Adrenal gland (tissue), 12 donors: Measurements from ENCODE around the gene MVB12B. TPM values are rescaled to one million over a fixed set of nuclear protein-coding genes. Genes with fewer than 3 reads are reported as not detected.

Experiments
- DNase-seq, 7 donors: peaks; one replicate each; pipeline ENCODE4 v3.0.0-alpha.2; 2019 to 2020
- H3K27ac ChIP-seq, 5 donors: fragments of 200-600 bp; sonication (generic) in 4 of 5; 1 replicate in 3 of 5; 2 replicates in 2 of 5; pipeline versions ENCODE4 v1.5.1 to v1.8.0; 2016 to 2020; ENCODE audit warnings: mild to moderate bottlenecking in 1 of 5
- H3K27me3 ChIP-seq: fragments of 200-600 bp; 2 replicates; pipeline ENCODE4 v1.8.0; 2021
- H3K36me3 ChIP-seq, 2 donors: fragments of 200-600 bp; replicated peaks in 1 of 2; 1 replicate in 1 of 2; 2 replicates in 1 of 2; pipeline versions ENCODE4 v1.5.1 to v1.8.0; 2018 to 2022
- H3K4me1 ChIP-seq, 2 donors: fragments of 200-600 bp; replicated peaks in 1 of 2; 1 replicate in 1 of 2; 2 replicates in 1 of 2; pipeline versions ENCODE4 v1.5.1 to v1.8.0; 2018 to 2021
- H3K4me3 ChIP-seq, 4 donors: fragments of 200-600 bp; sonication (generic) in 3 of 4; one replicate each; pipeline ENCODE4 v1.5.1; 2016 to 2018
- H3K9me3 ChIP-seq, 3 donors: fragments of 200-600 bp; sonication (generic) in 1 of 3; replicated peaks in 1 of 3; 1 replicate in 2 of 3; 2 replicates in 1 of 3; pipeline versions ENCODE4 v1.5.1 to v1.8.0; 2016 to 2021
- POLR2A ChIP-seq, 2 donors: fragments of 450-650 bp; IDR thresholded peaks; one replicate each; pipeline ENCODE4 v1.6.1; 2017; ENCODE audit warnings: antibody characterized with exemption in 2 of 2, mild to moderate bottlenecking in 2 of 2, moderate library complexity in 1 of 2
- WGBS, 4 donors: extraction: QIAGEN DNeasy Blood & Tissue Kit in 2 of 4; methylation state at CpG; one replicate each; pipeline versions ENCODE4 v1.1.5 to v1.1.7; 2013 to 2017; 5-methylcytosine and 5-hydroxymethylcytosine counted together
- intact Hi-C, 2 donors: fragments of 100-400 bp; cut with DNase I; formaldehyde crosslinking; loops; one replicate each; pipeline versions ENCODE4 v1.14.1 to v1.15.0; 2022 to 2023
- polyA plus RNA-seq, 3 donors: library from polyadenylated mRNA; stranded (reverse); fragments of 200-250 nt in 2 of 3; fragments of 350-450 nt in 1 of 3; fragmentation: Illumina TruSeq in 1 of 3; extraction: RNeasy Lipid Tissue Mini Kit (QIAGEN cat#74804) in 1 of 3; gene quantifications; one replicate each; pipeline ENCODE4 v1.2.3, GENCODE V29; 2013 to 2014
- total RNA-seq, 9 donors: library from RNA; depleted of rRNA in 4 of 9; stranded (reverse); fragments of >200 nt in 4 of 9; fragments of 120-200 nt in 1 of 9; fragmentation: NEBNext Ultra II Directional in 1 of 9; extraction: Animal tissue kit (Norgen Biotek cat#: 25700) in 1 of 9; gene quantifications; one replicate each; pipeline versions ENCODE4 v1.1.0 to v1.2.4, GENCODE V29; 2013 to 2023
- TF ChIP-seq, protein P1 (sequence below), 6 experiments: fragments of 450-650 bp in 4 of 6; fragments of 200-600 bp in 2 of 6; sonication (generic) in 1 of 6; IDR thresholded peaks; 1 replicate in 5 of 6; 2 replicates in 1 of 6; pipeline versions ENCODE4 v1.5.1 to v1.8.0; 2016 to 2021; ENCODE audit warnings: antibody characterized with exemption in 6 of 6, mild to moderate bottlenecking in 2 of 6, moderate library complexity in 1 of 6
- donor health status: healthy with polysubstance abuse.
- donor health status: Bipolar disorder and iron deficiency.
- donor health status: DM: yes; HTN: yes; CAD: no.
- donor health status: DM: no; HTN: no; CAD: no.
- donor health status: DM: no; HTN: no; CAD: no.
- donor health status: DM: yes; HTN: yes; CAD: no.

The MVB12B gene
- total and polyA plus RNA-seq, 12 donors: 3.7 to 20.5 (median 12.8) TPM

DNA sequence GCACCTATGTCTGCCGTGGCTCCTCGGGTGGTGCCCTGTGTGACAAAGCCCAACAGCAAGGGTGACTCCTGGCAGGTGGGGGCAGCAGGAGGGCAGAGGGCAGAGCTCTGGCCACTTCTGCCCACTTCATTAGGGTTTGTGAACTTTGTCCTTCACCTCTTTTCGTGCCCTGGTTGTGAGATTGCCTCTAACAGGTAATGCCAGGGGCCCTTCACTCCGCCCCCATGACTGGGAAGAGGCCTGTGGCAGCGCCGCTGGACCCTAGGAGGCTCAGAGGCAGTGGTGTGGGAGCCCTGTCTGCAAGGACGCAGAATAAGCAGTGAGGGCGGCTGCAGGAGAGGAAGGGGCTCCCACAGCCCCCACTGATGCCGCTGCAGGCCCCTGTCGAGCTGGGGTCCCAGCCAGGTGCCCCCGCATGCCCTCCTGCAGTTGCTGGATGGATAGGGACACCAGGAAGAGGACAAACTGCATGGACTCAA lies 178.4 kb downstream of the MVB12B start:
- 88 to 96% (median 93%) methylated on average over 6 to 11 of the region's 11 CpGs for WGBS, 4 donors
- Histone ChIP-seq H3K36me3 (peaks cover 0 to 13% of the 10 kb centered on the region in 2 donors), H3K27ac (no peak overlapping the region), H3K4me3 (no peak overlapping the region), H3K27me3 (no peaks in the 10 kb centered on the region), H3K9me3 (no peaks in the 10 kb centered on the region), H3K4me1 (peaks cover 0 to 9% of the 10 kb centered on the region in 2 donors)
- no peak for DNase-seq
- no peak for TF ChIP-seq POLR2A (IDR thresholded peaks at IDR 0.05)
- TF ChIP-seq, protein P1, sequence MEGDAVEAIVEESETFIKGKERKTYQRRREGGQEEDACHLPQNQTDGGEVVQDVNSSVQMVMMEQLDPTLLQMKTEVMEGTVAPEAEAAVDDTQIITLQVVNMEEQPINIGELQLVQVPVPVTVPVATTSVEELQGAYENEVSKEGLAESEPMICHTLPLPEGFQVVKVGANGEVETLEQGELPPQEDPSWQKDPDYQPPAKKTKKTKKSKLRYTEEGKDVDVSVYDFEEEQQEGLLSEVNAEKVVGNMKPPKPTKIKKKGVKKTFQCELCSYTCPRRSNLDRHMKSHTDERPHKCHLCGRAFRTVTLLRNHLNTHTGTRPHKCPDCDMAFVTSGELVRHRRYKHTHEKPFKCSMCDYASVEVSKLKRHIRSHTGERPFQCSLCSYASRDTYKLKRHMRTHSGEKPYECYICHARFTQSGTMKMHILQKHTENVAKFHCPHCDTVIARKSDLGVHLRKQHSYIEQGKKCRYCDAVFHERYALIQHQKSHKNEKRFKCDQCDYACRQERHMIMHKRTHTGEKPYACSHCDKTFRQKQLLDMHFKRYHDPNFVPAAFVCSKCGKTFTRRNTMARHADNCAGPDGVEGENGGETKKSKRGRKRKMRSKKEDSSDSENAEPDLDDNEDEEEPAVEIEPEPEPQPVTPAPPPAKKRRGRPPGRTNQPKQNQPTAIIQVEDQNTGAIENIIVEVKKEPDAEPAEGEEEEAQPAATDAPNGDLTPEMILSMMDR (IDR thresholded peaks at IDR 0.05): no peak
- intact Hi-C loops: loop anchor here (5.0 kb wide), 2 partner anchors 52 to 277 kb away; no protein-coding TSS in a partner anchor

DNA sequence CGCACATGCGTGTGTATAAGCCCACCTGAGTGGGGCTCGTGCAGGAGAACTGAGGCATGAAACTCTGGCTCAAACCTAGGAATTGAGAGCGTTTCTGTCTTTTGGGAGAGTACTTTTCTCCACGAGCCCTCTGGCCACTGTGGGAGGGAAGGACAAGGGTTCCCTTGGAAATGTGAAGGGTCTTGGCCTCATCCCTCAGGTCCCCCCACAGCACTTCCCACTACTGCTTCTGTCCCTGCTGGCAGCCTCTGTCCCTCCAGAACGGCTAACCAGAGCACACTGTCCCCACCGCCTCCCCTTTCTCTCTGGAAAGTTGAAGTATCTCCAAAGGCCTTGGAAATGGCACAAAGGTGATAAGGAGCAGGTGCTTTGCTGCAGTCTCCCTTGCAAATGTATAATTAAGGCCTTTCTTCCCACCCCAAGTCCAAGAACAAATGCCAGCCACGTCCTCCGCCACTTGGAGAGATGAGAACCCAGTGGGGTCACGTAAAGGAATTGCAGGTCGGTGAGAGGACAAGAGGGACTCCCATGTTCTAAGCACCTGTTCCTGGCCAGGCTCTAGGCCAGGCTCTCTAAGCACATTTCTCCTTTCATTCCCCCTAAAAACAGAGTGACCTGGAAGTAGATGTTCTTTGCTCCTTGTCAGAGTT lies 179.2 kb downstream of the MVB12B start:
- peaks cover 0 to 13% of the 10 kb centered on the region in 2 donors for H3K36me3 ChIP-seq
- TF ChIP-seq POLR2A (IDR thresholded peaks at IDR 0.05): no peak
- TF ChIP-seq, protein P1 (IDR thresholded peaks at IDR 0.05): no peak
- peaks cover 0 to 3% of the 10 kb centered on the region in 2 donors for H3K4me1 ChIP-seq
- no peaks in the 10 kb centered on the region for H3K27me3 ChIP-seq
- WGBS, 4 donors: 82 to 93% (median 87%) methylated on average over 10 to 11 of the region's 11 CpGs
- H3K9me3 ChIP-seq: no peaks in the 10 kb centered on the region
- H3K4me3 ChIP-seq: no peak overlapping the region
- no peak overlapping the region for H3K27ac ChIP-seq
- intact Hi-C loops: no loop called here
- no peak for DNase-seq

DNA sequence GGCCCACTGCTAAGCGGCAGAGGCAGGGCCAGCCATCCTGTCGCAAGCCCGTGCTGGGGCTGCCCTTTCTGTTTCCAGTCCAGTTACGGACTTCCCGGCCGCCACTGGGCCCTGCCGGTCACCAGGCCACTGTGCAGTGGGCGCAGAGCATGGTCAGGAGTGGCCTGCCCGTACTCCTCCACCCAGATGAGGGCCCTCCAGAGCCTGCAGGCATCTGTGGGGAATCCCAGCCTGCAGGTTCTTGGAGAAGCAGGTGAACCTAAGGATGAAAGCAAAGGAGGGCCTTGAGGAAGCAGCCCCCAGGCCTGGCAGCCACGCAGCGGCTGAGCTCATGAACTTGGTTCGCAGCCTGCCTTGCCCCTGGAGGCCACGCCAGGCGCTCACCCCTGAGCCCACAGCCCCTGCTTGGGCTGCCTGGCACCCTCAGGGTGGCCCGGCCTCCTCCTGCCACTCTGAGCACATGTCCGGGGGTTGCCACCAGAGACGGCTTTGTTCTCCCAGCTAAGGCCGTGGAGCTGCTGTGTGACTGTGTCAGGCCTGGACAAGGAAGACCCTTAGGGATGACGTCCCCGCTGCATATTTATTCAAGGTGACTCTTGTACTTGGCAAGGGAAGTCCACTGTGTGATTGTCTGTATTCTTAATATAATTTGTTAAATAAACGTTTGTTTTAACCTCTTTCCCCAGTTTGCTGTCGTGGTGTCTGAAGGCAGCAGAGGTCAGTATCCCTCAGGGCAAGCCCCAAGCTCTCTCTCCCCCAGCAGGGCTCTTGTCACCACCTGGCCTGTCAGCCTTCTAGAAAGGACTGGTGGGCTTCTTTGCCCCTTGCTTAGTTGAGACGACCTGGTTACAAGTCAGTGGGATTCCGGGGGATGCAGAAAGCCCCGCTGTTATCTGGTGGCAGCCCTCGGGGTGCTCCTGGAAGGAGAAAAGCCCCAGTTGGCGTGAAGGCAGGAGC lies 180.0 kb downstream of the MVB12B start:
- H3K27me3 ChIP-seq: no peaks in the 10 kb centered on the region
- intact Hi-C loops: no loop called here
- TF ChIP-seq POLR2A (IDR thresholded peaks at IDR 0.05): no peak
- TF ChIP-seq, protein P1 (IDR thresholded peaks at IDR 0.05): no peak
- H3K4me3 ChIP-seq: no peak overlapping the region
- no peak overlapping the region for H3K27ac ChIP-seq
- H3K9me3 ChIP-seq: no peaks in the 10 kb centered on the region
- H3K36me3 ChIP-seq: peaks cover 0 to 13% of the 10 kb centered on the region in 2 donors
- H3K4me1 ChIP-seq: no peaks in the 10 kb centered on the region
- DNase-seq: no peak
- 80 to 87% (median 85%) methylated on average over 10 to 27 of the region's 27 CpGs for WGBS, 4 donors
